Activated T-cell treated with anti-CD3 and anti-CD28 coated beads, Interleukin-2, amount 50 U/mL, for 72 hours (primary cell): ENCODE data around the gene ZDHHC18. TPM values are rescaled to one million over a fixed set of nuclear protein-coding genes. Genes with fewer than 3 reads are reported as not detected.
A peak's percentile ranks its signal among the peaks of the same experiment; 100 is the strongest.

ENCODE experiments used
- ATAC-seq, 2 donors: fragments of 150-1000 bp; cut with Tn5 transposase; replicated peaks in 1 of 2; 2 replicates each; pipeline ENCODE4 v1.10.0; 2021; ENCODE audit warnings: moderate library complexity in 2 of 2, mild to moderate bottlenecking in 1 of 2
- DNase-seq, 2 donors: peaks; one replicate each; pipeline ENCODE4 v3.0.0; 2021 to 2022; ENCODE audit warnings: mixed read lengths in 1 of 2
- H3K27ac Mint-ChIP-seq: one replicate; pipeline ENCODE4 v1.8.0; 2022; ENCODE audit warnings: mild to moderate bottlenecking, moderate library complexity, mixed read lengths
- H3K27me3 Mint-ChIP-seq: one replicate; pipeline ENCODE4 v1.8.0; 2022; ENCODE audit warnings: low read depth, mixed read lengths
- H3K36me3 Mint-ChIP-seq, 2 donors: one replicate each; pipeline ENCODE4 v1.8.0; 2022; ENCODE audit warnings: mixed read lengths in 2 of 2, mild to moderate bottlenecking in 1 of 2; ENCODE audit not compliant: insufficient read depth in 2 of 2
- H3K4me1 Mint-ChIP-seq: one replicate; pipeline ENCODE4 v1.8.0; 2022; ENCODE audit warnings: low read depth, mixed read lengths
- H3K4me3 Mint-ChIP-seq, 2 donors: one replicate each; pipeline ENCODE4 v1.8.0; 2022; ENCODE audit warnings: mild to moderate bottlenecking in 2 of 2, mixed read lengths in 2 of 2, moderate library complexity in 2 of 2
- H3K9me3 Mint-ChIP-seq, 2 donors: one replicate each; pipeline ENCODE4 v1.8.0; 2022; ENCODE audit warnings: mixed read lengths in 2 of 2
- total RNA-seq, 2 donors: library from RNA; stranded (reverse); gene quantifications; one replicate each; pipeline ENCODE4 v1.2.3, GENCODE V29; 2022

The ZDHHC18 gene
- total RNA-seq, 2 donors from 2014 or later: 64.4 to 80.2 TPM

DNA sequence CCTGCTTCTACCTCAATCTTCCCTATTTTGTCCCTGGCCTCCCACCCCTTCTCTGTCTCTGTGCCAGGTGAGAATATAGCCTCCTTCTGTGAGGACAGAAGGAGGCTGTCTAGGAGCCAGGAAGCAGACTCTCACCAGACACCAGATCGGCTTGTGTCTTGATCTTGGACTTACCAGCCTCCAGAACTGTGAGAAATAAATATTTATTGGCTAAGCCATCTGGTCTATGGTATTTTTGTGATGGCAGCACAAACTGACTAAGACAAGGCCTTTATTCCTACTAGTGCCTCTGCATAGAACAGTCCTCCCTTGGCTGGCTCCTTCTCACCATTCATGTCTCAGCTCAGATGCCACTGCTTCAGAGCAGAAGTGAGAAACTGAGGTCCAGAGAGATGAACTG lies 61.7 kb downstream of the ZDHHC18 start:
- Mint-ChIP-seq H3K27me3 (no peaks in the 10 kb centered on the region), H3K4me1 (peaks cover 32% of the 10 kb centered on the region), H3K4me3 (peak overlapping the region; percentile 93), H3K27ac (peak overlapping the region; percentile 92), H3K9me3 (no peaks in the 10 kb centered on the region), H3K36me3 (peaks cover 21 to 25% of the 10 kb centered on the region in 2 donors)
- no peak for ATAC-seq
- no peak for DNase-seq

DNA sequence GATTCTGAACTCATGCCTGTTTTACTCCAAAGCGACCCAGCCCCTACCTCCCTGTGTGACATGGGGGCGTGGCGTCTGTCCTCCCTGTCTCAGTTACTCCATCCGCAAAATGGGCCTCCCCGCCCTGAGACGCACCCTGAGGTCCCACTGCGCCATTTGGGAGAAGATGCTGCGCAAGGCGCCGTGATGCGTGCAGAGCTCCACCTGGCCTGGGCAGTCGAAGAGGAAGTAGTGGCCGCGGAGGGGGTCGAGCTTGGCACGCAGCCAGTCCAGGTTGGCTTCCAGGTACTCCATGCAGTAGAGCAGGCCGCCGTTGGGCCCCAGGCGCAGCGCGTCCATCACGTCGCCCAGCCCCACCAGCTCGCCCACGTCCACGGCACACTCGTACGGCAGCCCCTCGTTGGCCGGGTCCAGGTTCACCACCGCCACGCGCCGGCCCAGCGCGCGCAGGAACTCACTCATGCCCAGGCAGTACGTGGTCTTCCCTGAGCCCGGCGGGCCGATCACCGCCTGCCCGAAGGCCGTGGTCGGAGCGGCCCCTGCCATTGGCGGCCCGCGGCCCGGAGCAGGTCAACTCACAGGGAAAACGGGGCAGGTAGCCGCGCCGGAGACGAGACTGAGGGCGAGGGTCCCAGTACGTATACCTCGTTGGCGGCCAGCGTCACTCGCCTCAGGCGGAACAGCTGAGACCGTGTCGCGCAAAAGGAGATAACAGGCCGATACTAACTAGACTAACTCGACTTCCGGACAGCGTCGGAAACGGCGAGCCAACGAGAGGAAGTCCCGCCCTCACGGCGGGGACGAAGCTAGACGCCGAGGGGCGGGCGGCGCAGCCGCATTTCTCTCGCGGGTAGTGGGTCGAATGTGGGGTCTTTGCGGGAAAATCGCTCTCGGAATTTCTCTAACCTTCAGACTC lies 63.3 kb downstream of the ZDHHC18 start, which contains the start of gene GPN2:
Gene GPN2 (minus strand): TSS at position 733 of the 916 bp plus-strand sequence. CDS start 187 bp downstream, at position 546.
- H3K27ac Mint-ChIP-seq: peak within 1 kb of the TSS; percentile 92
- DNase-seq (peak; percentile 85), ATAC-seq (peak; percentile 98)
- H3K4me1 Mint-ChIP-seq: peaks cover 37% of the 10 kb centered on the region
- H3K9me3 Mint-ChIP-seq: no peaks in the 10 kb centered on the region
- H3K4me3 Mint-ChIP-seq: peak within 1 kb of the TSS; percentile 93
- peaks cover 18 to 20% of the 10 kb centered on the region in 2 donors for H3K36me3 Mint-ChIP-seq
- no peaks in the 10 kb centered on the region for H3K27me3 Mint-ChIP-seq

DNA sequence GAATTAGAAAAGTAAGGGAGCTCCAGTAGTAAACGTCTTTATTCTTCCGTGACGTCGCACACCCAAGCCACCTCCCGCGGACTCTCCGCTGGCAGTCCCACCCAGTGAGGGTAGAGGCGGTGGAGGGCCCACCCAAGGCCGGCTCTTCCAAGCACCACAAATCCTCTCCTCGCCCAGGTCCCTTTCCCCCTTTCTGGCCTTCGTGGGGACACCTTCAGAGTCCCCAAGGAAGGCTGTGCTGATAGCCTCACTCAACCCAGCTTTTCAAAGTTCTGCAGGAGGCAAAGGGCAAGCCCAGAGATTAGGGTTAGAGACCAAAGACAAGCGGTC lies 63.9 kb downstream of the ZDHHC18 start:
- Mint-ChIP-seq H3K27ac (peak overlapping the region; percentile 92), H3K9me3 (no peaks in the 10 kb centered on the region), H3K36me3 (peaks cover 14 to 16% of the 10 kb centered on the region in 2 donors), H3K4me1 (peaks cover 42% of the 10 kb centered on the region), H3K4me3 (peak overlapping the region; percentile 93), H3K27me3 (no peaks in the 10 kb centered on the region)
- DNase-seq: no peak
- ATAC-seq: peak; percentile 43 to 47

DNA sequence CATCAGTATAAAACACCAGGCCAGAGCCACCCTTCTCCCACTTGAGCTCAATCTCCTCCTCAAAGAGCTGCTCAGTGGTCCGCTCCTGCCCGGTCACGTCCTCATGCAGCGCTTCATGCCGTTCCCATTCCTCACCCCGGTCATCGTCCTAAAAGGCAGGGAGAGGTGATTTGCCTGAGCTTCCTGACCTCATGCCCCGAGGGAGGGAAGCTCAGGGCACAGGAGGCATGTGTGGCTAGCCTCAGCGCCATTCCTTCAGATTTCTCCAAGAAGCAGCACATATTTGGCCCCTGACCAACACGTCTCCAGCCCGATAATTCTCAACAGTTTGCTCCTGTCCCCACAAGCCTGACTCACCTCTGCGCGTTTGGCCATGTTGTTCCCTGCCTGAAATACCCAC lies 67.8 kb downstream of the ZDHHC18 start:
- Mint-ChIP-seq H3K9me3 (no peaks in the 10 kb centered on the region), H3K4me3 (no peak overlapping the region), H3K27me3 (no peaks in the 10 kb centered on the region), H3K36me3 (peaks cover 11 to 12% of the 10 kb centered on the region in 2 donors), H3K27ac (no peak overlapping the region), H3K4me1 (peaks cover 43% of the 10 kb centered on the region)
- DNase-seq (no peak), ATAC-seq (no peak)

DNA sequence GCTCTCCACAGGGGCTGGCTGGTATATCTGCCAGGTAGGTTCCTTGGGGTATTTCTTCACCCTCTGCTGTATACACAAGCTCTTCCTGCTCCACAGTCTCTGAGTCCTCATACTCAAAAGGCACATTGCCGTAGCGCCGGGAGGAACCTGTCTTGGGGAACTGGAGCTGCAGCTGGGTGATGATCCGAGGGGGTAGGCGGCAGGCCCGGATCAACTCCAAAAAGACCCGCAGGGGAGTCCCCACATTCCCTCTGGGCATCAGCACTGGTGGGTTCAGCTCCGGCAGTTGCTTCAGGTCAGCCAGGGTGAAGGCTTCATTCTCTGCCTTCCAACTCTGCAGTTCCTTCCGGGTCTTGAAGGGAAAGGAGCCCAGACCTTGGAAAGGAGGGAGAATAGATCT lies 70.9 kb downstream of the ZDHHC18 start:
- peaks cover 42% of the 10 kb centered on the region for H3K4me1 Mint-ChIP-seq
- DNase-seq: no peak
- no peaks in the 10 kb centered on the region for H3K9me3 Mint-ChIP-seq
- no peaks in the 10 kb centered on the region for H3K27me3 Mint-ChIP-seq
- H3K4me3 Mint-ChIP-seq: no peak overlapping the region
- peaks cover 10 to 11% of the 10 kb centered on the region in 2 donors for H3K36me3 Mint-ChIP-seq
- H3K27ac Mint-ChIP-seq: no peak overlapping the region
- no peak for ATAC-seq

DNA sequence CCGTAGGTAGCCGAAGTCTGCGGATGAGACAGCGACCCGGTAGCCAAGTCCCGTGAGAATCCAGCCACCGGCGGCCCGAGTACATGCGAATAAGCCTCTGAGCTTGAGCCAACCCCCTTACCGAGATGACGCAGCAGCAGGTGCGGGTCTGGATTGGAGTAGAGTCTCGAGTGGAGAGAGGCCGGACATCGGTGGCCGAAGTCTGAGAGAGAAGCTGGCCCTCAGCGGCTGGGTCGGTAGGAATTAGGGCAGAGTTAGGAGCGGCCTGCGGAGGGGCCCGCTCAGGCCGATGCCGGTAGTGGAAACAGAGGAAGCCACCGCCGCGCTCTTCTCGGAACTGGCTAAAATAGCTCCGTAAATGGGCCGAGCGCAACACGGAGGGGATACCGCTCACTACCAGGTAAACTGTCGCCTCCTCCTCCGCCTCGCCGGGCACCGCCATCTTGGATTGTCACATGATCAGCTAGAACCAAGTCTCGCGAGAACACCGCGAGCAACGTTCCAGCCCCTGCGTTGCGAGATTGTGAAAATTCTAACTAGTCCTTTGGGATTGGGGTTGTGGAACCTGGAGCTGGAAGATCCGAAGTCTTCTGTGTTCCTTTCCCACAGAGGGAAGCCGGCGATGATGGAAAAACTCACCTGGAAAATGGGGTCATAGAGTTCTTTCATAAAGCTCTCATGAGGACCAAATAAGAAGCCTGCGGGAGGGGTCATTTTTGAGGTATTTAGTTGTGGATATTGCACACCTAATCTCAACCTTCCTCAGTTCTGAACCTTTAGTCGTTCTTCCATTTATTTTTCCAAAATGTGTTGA lies 73.7 kb downstream of the ZDHHC18 start, which contains the start of gene GPATCH3:
Gene GPATCH3 (minus strand): TSS at position 467 of the 814 bp plus-strand sequence. CDS start 25 bp downstream, at position 442.
- Mint-ChIP-seq H3K27ac (peak within 1 kb of the TSS; percentile 99), H3K27me3 (no peaks in the 10 kb centered on the region), H3K4me1 (peaks cover 33% of the 10 kb centered on the region), H3K4me3 (peak within 1 kb of the TSS; percentile 95 to 100), H3K9me3 (no peaks in the 10 kb centered on the region), H3K36me3 (peaks cover 4 to 7% of the 10 kb centered on the region in 2 donors)
- ATAC-seq (peak; percentile 92 to 93), DNase-seq (peak; percentile 88 to 92)

DNA sequence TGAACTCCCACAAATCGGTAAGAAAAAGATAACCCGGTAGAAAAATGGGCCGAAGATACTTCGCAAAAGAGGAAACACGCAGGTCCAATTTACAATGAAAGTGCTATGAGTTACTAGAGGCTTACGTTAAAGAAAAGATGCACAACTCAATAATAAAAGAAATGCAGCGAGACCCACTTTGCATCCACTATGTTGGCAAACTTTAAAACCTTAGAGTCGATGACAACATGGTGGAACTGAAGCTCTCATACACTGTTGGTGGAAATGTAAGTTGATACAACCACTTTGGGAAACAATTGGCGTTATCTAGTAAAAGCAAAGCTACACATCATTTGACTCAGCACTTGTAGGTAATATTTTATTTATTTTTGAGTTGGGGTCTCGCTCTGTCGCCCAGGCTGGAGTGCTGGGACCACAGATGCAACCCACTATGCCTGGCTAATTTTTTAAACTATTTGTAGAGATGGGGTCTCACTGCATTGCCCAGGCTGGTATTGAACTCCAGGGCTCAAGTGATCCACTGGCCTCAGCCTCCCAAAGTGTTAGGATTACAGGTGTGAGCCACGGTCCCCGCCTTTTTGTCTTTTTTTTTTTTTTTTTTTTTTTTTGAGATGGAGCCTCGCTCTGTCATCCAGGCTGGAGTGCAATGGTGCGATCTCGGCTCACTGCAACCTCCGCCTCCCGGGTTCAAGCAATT lies 74.5 kb downstream of the ZDHHC18 start:
- Mint-ChIP-seq H3K9me3 (no peaks in the 10 kb centered on the region), H3K27ac (peak overlapping the region; percentile 99), H3K4me3 (peak overlapping the region; percentile 95 to 100), H3K4me1 (peaks cover 32% of the 10 kb centered on the region), H3K36me3 (peaks cover 4 to 7% of the 10 kb centered on the region in 2 donors), H3K27me3 (no peaks in the 10 kb centered on the region)
- ATAC-seq (no peak), DNase-seq (no peak)

Other genes with a start within 250 kb of the ZDHHC18 start
- gene ARID1A, start 130.7 kb upstream of the ZDHHC18 start, total RNA-seq: 10 to 100 TPM; 95.1 to 97.3 TPM
- 10 to 100 TPM; 19.4 to 20.0 TPM for gene PIGV, start 38.7 kb upstream of the ZDHHC18 start, total RNA-seq
- 1 to 10 TPM in 1 of 2 donors, under 1 TPM in 1; 0.86 to 2.2 TPM for gene SFN, start 36.5 kb downstream of the ZDHHC18 start, total RNA-seq
- 10 to 100 TPM; 54.8 to 55.5 TPM for gene GPN2, start 63.6 kb downstream of the ZDHHC18 start, total RNA-seq
- gene GPATCH3, start 73.8 kb downstream of the ZDHHC18 start, total RNA-seq: 10 to 100 TPM; 10.9 to 11.9 TPM
- gene NR0B2, start 87.3 kb downstream of the ZDHHC18 start, total RNA-seq: not detected
- 10 to 100 TPM; 61.6 to 78.5 TPM for gene NUDC, start 95.1 kb downstream of the ZDHHC18 start, total RNA-seq
- gene KDF1, start 133.8 kb downstream of the ZDHHC18 start, total RNA-seq: 1 to 10 TPM; 1.1 TPM
- gene TRNP1, start 167.0 kb downstream of the ZDHHC18 start, total RNA-seq: under 1 TPM; 0.49 to 0.96 TPM
- gene TENT5B, start 186.2 kb downstream of the ZDHHC18 start, total RNA-seq: under 1 TPM in 1 of 2 donors, not detected in 1; 0.19 TPM